ACC112 (cell line): ENCODE results near the gene FREM3.

Source experiments
- H2AFZ ChIP-seq: fragments of 200-600 bp; sonication (generic); one replicate; pipeline ENCODE4 v1.6.0; 2017; ENCODE audit warnings: antibody characterized with exemption, low read length; ENCODE audit not compliant: unreplicated experiment
- H3K27ac ChIP-seq: fragments of 200-600 bp; sonication (generic); 2 replicates; pipeline ENCODE4 v1.5.1; 2014; ENCODE audit warnings: low read depth, mild to moderate bottlenecking, antibody characterized with exemption, low read length, moderate library complexity
- H3K27me3 ChIP-seq: fragments of 200-600 bp; sonication (generic); 2 replicates; pipeline ENCODE4 v1.6.1; 2014; ENCODE audit warnings: mild to moderate bottlenecking, antibody characterized with exemption, low read length, moderate library complexity, mixed read lengths; ENCODE audit not compliant: insufficient read depth
- H3K36me3 ChIP-seq: fragments of 200-600 bp; sonication (generic); 2 replicates; pipeline ENCODE4 v1.6.1; 2016; ENCODE audit warnings: mild to moderate bottlenecking, antibody characterized with exemption, low read length, moderate library complexity, mixed read lengths; ENCODE audit not compliant: insufficient read depth
- H3K4me1 ChIP-seq: fragments of 200-600 bp; sonication (generic); one replicate; pipeline ENCODE4 v1.6.1; 2016; ENCODE audit warnings: low read length, mixed read lengths; ENCODE audit not compliant: insufficient read depth, unreplicated experiment, control insufficient read depth
- H3K4me3 ChIP-seq: fragments of 200-600 bp; sonication (generic); 2 replicates; pipeline ENCODE4 v1.5.1; 2014; ENCODE audit warnings: mild to moderate bottlenecking, low read depth, low read length
- H3K79me2 ChIP-seq: fragments of 200-600 bp; sonication (generic); one replicate; pipeline ENCODE4 v1.6.0; 2016; ENCODE audit warnings: low read length; ENCODE audit not compliant: control insufficient read depth, unreplicated experiment, insufficient read depth

FREM3 gene

GRCh38 chr4:143625632-143626031, 74.8 kb downstream of the FREM3 start:
- H3K27me3 ChIP-seq, result no peaks in the 10 kb centered on the region
- H3K4me1 ChIP-seq, result peaks cover 9% of the 10 kb centered on the region
- no peak overlapping the region for H2AFZ ChIP-seq
- no peaks in the 10 kb centered on the region for H3K79me2 ChIP-seq
- no peak overlapping the region for H3K27ac ChIP-seq
- no peaks in the 10 kb centered on the region for H3K36me3 ChIP-seq
- H3K4me3 ChIP-seq, result no peak overlapping the region

DNA sequence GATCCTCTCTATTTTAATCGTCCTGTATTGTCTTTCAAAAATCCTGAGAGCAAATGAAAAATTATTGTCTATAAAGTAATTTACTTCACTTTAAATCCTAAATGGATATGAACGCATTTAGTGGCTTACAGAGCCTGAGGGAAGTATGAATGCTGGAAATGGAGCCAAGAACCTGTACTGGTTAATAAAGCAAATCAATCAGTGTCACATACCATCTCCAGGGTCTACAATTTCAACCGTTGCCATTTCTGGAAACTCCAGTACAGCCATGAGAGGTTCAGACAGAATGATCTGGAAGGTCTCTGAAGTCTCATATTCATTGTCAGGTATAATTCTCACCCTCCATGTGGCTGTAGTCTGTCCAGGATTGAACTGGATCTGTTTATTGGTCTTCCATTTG, 76.6 kb downstream of the FREM3 start:
- H3K27ac ChIP-seq, result no peak overlapping the region
- H3K36me3 ChIP-seq, result no peaks in the 10 kb centered on the region
- H3K4me3 ChIP-seq, result no peak overlapping the region
- H3K79me2 ChIP-seq, result no peaks in the 10 kb centered on the region
- H2AFZ ChIP-seq, result no peak overlapping the region
- peaks cover 9% of the 10 kb centered on the region for H3K4me1 ChIP-seq
- no peaks in the 10 kb centered on the region for H3K27me3 ChIP-seq

GRCh38 chr4:143618811-143619210, 81.7 kb downstream of the FREM3 start:
- no peak overlapping the region for H2AFZ ChIP-seq
- H3K79me2 ChIP-seq, result no peaks in the 10 kb centered on the region
- H3K27ac ChIP-seq, result no peak overlapping the region
- H3K4me1 ChIP-seq, result no peaks in the 10 kb centered on the region
- H3K36me3 ChIP-seq, result no peaks in the 10 kb centered on the region
- H3K4me3 ChIP-seq, result no peak overlapping the region
- H3K27me3 ChIP-seq, result no peaks in the 10 kb centered on the region

- H3K36me3 ChIP-seq, result no peaks in the 10 kb centered on the region
- H3K4me1 ChIP-seq, result no peaks in the 10 kb centered on the region
- H3K27ac ChIP-seq, result no peak overlapping the region
- H3K79me2 ChIP-seq, result no peaks in the 10 kb centered on the region
- no peak overlapping the region for H2AFZ ChIP-seq
- H3K4me3 ChIP-seq, result no peak overlapping the region
- no peaks in the 10 kb centered on the region for H3K27me3 ChIP-seq
Measured at GRCh38 chr4:143617994-143618679, 82.3 kb downstream of the FREM3 start.

DNA sequence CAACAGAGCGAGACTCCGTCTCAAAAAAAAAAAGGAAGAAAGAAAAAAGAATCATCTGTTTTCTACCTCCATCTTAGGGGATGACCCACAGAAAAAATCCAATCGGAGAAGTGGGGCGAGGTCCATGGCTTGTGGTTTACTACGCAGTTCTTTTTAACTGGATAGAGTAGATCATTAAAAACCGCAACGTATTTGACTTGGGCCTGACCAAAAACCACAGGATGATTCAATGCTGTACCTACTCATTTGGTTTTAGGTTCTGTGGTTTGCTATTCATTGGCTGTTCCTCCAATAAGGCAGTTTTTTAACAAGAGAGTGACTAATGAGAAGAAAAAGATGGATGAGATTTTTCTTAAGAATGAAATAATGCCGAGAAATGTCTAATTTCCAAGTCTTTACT, 83.7 kb downstream of the FREM3 start:
- Histone ChIP-seq H3K4me3 (no peak overlapping the region), H3K4me1 (no peaks in the 10 kb centered on the region), H3K27me3 (no peaks in the 10 kb centered on the region), H3K79me2 (no peaks in the 10 kb centered on the region), H2AFZ (no peak overlapping the region), H3K36me3 (no peaks in the 10 kb centered on the region), H3K27ac (no peak overlapping the region)

DNA sequence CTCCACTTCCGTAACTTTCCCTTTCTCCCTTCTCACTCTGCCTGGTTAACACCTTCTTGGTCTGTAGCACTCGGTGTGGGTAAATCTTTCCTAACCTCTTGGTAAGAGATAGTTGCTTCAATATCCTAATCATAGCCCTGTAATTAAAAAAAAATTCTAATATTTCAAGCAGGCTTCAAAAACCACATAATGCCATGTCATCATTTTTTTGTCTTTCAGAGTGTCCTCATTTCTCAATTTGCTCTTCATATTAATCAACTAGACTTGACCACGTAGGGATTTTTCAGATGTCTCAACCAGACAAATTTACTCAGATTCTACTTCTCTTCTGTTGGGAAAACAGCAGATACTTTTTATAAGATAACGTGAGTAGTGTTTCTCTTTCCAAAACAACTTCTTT, 91.0 kb downstream of the FREM3 start:
- no peaks in the 10 kb centered on the region for H3K79me2 ChIP-seq
- H3K27me3 ChIP-seq, result no peaks in the 10 kb centered on the region
- H3K36me3 ChIP-seq, result no peaks in the 10 kb centered on the region
- H2AFZ ChIP-seq, result no peak overlapping the region
- no peak overlapping the region for H3K4me3 ChIP-seq
- H3K4me1 ChIP-seq, result no peaks in the 10 kb centered on the region
- H3K27ac ChIP-seq, result no peak overlapping the region

- Histone ChIP-seq H3K36me3 (no peaks in the 10 kb centered on the region), H3K27me3 (no peaks in the 10 kb centered on the region), H3K4me1 (no peaks in the 10 kb centered on the region), H3K4me3 (no peak overlapping the region), H2AFZ (no peak overlapping the region), H3K27ac (no peak overlapping the region), H3K79me2 (no peaks in the 10 kb centered on the region)
Measured at GRCh38 chr4:143606480-143606879, 94.0 kb downstream of the FREM3 start.

DNA sequence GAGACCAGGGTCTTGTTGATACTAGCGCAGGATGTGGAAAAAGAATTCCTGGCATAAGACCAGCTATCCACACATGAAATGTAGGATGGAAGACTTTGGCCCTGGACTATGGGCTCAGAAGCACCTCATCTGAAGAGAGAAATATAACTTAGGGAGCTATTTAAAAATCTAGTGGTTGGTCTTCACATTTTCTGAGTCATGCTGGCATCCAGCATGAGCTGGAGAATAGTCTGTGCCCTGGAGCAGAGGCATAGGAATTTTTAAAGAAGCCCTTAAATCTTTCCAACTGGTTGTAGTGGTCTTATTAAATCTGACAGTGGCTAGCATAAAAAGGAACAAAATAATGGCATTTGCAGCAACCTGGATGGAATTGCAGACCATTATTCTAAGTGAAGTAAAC, 100.6 kb downstream of the FREM3 start:
- no peaks in the 10 kb centered on the region for H3K36me3 ChIP-seq
- no peak overlapping the region for H3K4me3 ChIP-seq
- no peaks in the 10 kb centered on the region for H3K27me3 ChIP-seq
- no peak overlapping the region for H2AFZ ChIP-seq
- H3K79me2 ChIP-seq, result no peaks in the 10 kb centered on the region
- no peak overlapping the region for H3K27ac ChIP-seq
- no peaks in the 10 kb centered on the region for H3K4me1 ChIP-seq

DNA sequence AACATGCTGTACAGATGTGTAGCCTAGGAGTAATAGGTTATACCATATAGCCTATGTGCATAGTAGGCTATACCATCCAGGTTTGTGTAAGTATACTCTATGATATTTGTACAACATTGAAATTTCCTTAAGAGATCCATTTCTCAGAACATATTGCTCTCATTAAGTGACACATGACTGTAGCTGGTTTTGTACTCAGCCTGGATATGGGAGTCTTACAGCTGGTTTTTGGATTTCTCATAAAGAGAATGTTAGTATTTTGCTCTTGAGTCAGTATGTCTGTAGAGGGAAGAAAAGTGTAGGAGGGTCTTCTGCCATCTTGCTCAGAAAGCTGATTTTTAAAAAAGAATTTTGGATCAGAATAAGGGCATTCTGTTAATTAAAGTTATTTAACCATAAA, 101.7 kb downstream of the FREM3 start:
- no peaks in the 10 kb centered on the region for H3K27me3 ChIP-seq
- H3K4me1 ChIP-seq, result no peaks in the 10 kb centered on the region
- no peak overlapping the region for H2AFZ ChIP-seq
- no peaks in the 10 kb centered on the region for H3K79me2 ChIP-seq
- no peaks in the 10 kb centered on the region for H3K36me3 ChIP-seq
- H3K27ac ChIP-seq, result no peak overlapping the region
- H3K4me3 ChIP-seq, result no peak overlapping the region

DNA sequence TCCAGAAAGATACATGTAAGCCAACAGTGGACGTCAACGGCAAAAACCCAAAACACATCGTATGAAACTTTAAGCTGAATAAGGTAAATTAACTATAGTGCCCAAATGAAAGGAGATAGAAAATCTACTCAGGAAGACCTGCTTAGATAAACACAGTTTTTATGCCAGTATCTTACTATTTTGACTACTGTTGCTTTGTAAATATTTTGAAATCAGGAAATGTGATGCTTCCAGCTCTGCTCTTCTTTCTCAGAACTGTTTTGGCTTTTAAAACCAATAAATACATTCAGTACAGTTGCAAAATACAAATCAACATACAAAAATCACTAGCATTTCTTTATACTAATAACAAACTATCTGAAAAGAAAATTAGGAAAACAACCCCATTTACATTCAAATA, 103.2 kb downstream of the FREM3 start:
- H3K36me3 ChIP-seq, result no peaks in the 10 kb centered on the region
- no peaks in the 10 kb centered on the region for H3K79me2 ChIP-seq
- H2AFZ ChIP-seq, result no peak overlapping the region
- no peak overlapping the region for H3K4me3 ChIP-seq
- H3K4me1 ChIP-seq, result no peaks in the 10 kb centered on the region
- no peaks in the 10 kb centered on the region for H3K27me3 ChIP-seq
- no peak overlapping the region for H3K27ac ChIP-seq

- Histone ChIP-seq H3K27ac (no peak overlapping the region), H3K36me3 (0 out of 2 replicates have a peak, but pooled peaks cover 4% of the 10 kb centered on the region), H2AFZ (no peak overlapping the region), H3K27me3 (no peaks in the 10 kb centered on the region), H3K79me2 (no peaks in the 10 kb centered on the region), H3K4me3 (no peak overlapping the region), H3K4me1 (peaks cover 19% of the 10 kb centered on the region)
Measured at GRCh38 chr4:143587703-143588102, 112.8 kb downstream of the FREM3 start.
